ENCODE data around the gene ZMYND12.

GRCh38 chr1:42422737-42423136 is 33.1 kb downstream of the ZMYND12 start:
- no peak for TF ChIP-seq EZH2 (IDR thresholded peaks at IDR 0.05; ENCODE audit: borderline replicate concordance, low read length)
- no peak for TF ChIP-seq CTCF (IDR thresholded peaks at IDR 0.05; ENCODE audit: low read length)
